GM21360 (cell line): Measurements from ENCODE around the gene WIPF2.
A peak's percentile ranks its signal among the peaks of the same experiment; 100 is the strongest.

Experiments
- ATAC-seq: cut with Tn5 transposase; IDR thresholded peaks from one replicate; pipeline ENCODE4 v1.9.1; 2021; ENCODE audit warnings: mild to moderate bottlenecking, moderate library complexity; ENCODE audit not compliant: unreplicated experiment

The WIPF2 gene

GRCh38 chr17:40312893-40313667 lies 94.0 kb downstream of the WIPF2 start:
- ATAC-seq, result no peak

- no peak for ATAC-seq
Measured at GRCh38 chr17:40313668-40314583, 94.8 kb downstream of the WIPF2 start.

- no peak for ATAC-seq
Measured at GRCh38 chr17:40314584-40314956, 95.5 kb downstream of the WIPF2 start.

GRCh38 chr17:40315206-40315605 lies 96.1 kb downstream of the WIPF2 start:
- no peak for ATAC-seq

GRCh38 chr17:40315678-40316570 lies 96.8 kb downstream of the WIPF2 start:
- no peak for ATAC-seq

- ATAC-seq, result no peak
Measured at GRCh38 chr17:40316571-40317344, 97.7 kb downstream of the WIPF2 start.

GRCh38 chr17:40317345-40317873 lies 98.3 kb downstream of the WIPF2 start:
- ATAC-seq, result no peak

DNA sequence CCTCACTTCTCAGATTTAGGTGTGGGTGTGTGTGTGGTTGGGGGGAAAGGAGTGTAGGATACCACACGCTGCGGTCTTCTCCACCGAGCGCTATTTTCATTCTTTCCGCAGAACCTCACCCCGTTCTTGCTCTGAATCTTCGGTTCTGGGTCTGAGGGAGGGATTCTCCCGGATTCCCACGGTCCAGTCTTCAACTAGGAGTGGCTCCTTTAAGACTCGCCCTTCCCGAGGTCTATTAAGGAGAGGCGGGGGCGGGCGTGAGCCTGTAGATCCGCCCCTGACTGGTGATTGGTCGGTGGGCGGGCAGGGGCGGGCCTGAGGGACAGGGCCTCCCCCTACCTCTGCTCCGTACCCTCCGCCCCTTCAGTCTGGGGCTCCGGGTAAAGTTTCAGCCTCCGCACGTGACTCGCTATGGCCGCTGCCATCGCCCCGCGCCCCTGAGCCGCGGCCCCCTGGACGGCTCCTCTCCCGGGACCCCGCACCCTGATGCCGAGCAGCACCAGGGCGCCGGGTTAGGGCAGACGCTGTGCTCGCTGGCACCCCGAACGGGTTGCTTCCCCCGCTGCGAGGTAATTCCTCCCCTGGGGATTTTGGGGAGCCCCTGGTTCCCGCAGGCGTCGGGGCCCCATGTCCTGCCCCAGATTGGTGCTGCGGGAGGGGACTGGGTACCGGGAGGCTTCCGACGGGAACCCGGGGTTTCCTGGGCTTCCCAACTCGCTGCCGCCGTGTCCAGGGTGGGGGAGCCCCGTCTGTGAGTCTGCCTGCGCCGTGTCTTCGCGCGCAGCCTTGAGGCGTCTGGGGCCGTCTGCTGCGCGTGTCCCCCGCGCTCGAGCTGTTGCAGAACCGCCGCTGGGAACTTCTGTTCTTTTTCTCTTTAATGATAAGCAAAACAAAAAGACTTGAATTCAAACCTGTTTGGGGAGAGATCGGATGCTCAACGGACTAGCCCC lies 99.1 kb downstream of the WIPF2 start:
- peak; percentile 50 for ATAC-seq

DNA sequence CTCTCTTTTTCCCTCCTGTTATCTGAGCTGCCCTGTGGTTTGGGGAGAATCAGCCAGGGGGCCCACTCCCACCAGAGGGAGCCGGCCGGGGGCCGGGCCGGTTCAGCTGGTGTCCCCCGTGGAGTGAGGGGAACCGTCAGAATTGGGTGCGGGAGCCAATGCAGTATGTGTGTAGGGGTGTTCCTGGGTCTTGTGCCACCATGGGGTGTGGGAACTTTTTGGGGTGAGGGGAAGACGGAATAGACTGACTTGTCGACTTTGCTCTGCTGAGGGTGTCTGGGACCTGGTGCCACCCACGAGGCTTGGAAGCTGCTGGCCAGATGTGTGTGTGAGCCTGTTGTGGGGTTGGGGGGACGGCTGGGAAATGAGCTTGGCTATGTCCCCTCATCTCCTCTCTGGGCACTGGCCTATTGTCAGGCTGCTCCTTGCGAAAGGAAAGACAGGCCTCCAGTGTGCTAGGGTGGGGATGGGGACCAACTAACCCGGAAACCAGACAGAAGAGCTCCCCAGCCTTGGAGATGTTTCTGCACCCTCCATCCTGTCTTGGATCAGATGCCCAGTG lies 99.8 kb downstream of the WIPF2 start:
- ATAC-seq, result no peak

DNA sequence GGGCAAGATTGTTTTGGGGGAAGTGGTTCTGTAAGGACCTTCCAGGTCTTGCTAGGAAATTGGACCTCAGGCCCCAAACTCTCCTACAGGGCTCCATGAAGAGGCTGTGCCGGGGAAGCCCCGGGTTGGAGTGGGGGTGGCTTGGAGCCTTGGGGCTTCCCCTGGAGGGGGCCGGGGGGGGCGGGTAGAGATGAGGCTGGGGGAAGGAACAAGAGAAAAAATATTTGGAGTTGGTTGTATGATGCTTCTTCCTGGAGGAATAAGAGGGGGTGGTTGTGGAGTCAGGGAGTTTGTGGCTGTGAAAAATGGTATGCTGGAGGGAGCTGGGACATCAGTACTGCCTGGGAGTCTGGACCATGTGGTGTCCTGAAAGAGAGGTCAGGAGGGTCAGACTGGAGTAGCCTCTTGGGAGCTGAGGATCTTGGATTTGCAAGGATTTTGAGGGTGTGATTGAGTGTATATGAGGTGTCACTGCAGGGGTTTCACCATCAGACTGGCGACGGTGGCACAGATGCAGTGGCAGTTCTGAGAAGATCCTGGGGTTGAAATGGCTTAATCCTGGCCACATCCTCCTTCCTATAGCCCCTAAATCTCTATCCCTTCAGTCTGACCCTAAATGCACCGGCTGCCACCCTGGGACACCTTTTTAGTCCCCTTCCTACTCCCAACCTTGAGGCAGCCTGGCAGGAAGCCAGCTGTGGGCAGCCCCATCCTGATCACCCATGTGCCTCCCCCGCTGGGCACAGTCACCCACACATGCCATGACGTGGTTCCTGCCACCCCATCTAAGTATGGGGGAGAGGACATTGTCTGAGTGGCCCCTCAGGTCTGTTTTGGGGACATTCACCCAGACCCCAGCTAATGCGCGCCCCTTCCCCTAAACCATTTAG lies 100.8 kb downstream of the WIPF2 start:
- no peak for ATAC-seq

GRCh38 chr17:40320756-40321523 lies 101.8 kb downstream of the WIPF2 start:
- no peak for ATAC-seq

- ATAC-seq, result no peak
Measured at GRCh38 chr17:40321524-40321929, 102.4 kb downstream of the WIPF2 start.

GRCh38 chr17:40321961-40322357 lies 102.9 kb downstream of the WIPF2 start:
- ATAC-seq, result no peak

DNA sequence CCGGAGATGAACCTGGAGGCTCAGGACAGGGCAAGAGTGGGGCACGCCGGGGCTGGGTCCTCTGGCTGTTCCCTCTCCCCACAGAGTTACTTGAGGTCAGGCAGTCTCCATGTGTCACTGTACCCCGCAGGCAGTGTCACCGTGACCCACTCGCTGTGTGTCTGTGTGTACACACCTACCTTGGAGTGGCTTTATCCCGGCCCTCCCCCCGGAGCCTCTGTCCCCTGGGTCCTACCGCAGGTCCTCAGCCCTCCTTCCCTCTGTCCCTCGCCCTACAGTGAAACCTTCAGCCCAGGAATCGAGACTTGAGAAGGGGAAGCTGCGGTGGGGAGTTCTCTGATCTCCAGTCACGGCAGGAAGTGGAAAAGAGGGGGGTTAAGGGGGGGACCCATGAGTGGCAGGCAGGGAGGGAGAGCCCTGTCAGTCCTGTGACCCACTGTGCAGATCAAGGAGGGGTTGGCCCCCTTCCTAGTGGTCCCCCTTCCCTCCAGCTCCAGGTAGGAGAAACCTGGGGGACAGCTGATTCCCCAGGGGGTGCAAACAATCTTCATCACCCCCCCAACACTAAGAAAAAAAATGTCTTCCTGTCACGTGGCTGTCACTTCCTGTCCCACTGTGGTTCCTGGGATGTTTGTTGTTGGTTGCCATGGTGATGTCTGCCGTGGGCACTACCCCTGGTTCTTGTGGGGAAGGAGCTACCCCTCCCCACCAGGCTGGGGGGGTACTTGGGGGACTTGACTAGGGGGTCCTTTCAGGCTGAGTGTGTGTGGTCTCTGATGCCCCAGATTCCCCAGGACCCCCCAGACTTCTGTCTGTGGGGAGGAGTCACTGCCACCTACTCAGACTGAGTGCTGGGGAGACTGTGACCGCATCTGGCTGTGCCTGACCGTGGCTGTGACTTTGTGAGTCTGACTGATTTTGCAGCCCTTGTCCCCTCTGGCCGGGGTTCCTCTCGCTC lies 103.5 kb downstream of the WIPF2 start:
- ATAC-seq, result peak; percentile 26
